IPS-18a (cell line): ENCODE measurements around the gene KREMEN2.
A peak's percentile ranks its signal among the peaks of the same experiment; 100 is the strongest.

Source experiments
- H3K27ac ChIP-seq: one replicate; pipeline ENCODE4 v1.5.1; 2013; ENCODE audit warnings: low read length
- H3K27me3 ChIP-seq: one replicate; pipeline ENCODE4 v1.6.1; 2013; ENCODE audit warnings: mild to moderate bottlenecking, low read length; ENCODE audit not compliant: control insufficient read depth, insufficient read depth
- H3K36me3 ChIP-seq: one replicate; pipeline ENCODE4 v1.6.1; 2013; ENCODE audit warnings: low read depth, low read length; ENCODE audit not compliant: control insufficient read depth
- H3K4me1 ChIP-seq: one replicate; pipeline ENCODE4 v1.6.1; 2013; ENCODE audit warnings: low read depth, low read length; ENCODE audit not compliant: control insufficient read depth
- H3K4me3 ChIP-seq: one replicate; pipeline ENCODE4 v1.5.1; 2013; ENCODE audit warnings: low read length
- H3K9ac ChIP-seq: one replicate; pipeline ENCODE4 v1.6.1; 2013; ENCODE audit warnings: mild to moderate bottlenecking, low read length, moderate library complexity
- H3K9me3 ChIP-seq: one replicate; pipeline ENCODE4 v1.6.1; 2013; ENCODE audit warnings: low read depth, low read length; ENCODE audit not compliant: control insufficient read depth

KREMEN2 gene

DNA sequence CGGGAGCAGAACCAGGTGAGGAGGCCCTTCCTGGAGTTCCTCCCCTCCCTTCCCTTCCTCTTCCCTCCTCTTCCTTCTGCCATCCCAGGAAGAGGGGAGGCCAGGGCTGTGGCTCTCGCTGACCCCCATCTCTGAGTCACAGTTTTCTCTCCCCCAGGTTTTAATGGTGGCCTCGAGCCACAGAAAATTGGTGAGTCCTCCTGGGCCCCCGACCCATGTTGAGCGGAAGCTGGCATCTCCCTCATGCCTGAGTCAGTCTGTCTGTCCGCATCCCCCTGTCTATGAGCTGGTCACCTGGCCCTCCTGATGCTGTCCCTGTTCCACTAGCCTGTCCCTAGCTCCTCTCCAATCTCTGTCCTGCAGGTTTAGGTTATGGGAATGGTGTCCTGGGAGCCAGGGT is 35.9 kb downstream of the KREMEN2 start:
- Histone ChIP-seq H3K4me1 (no peaks in the 10 kb centered on the region), H3K36me3 (no peaks in the 10 kb centered on the region), H3K27me3 (no peaks in the 10 kb centered on the region), H3K4me3 (no peak overlapping the region), H3K9me3 (no peaks in the 10 kb centered on the region), H3K27ac (no peak overlapping the region), H3K9ac (no peak overlapping the region)

- H3K36me3 ChIP-seq = no peaks in the 10 kb centered on the region
- no peaks in the 10 kb centered on the region for H3K9me3 ChIP-seq
- peaks cover under 1% of the 10 kb centered on the region for H3K4me1 ChIP-seq
- H3K27ac ChIP-seq = no peak overlapping the region
- H3K4me3 ChIP-seq = no peak overlapping the region
- no peaks in the 10 kb centered on the region for H3K27me3 ChIP-seq
- no peak overlapping the region for H3K9ac ChIP-seq
Observed at GRCh38 chr16:3000540-3000939, 36.5 kb downstream of the KREMEN2 start.

- peaks cover 6% of the 10 kb centered on the region for H3K4me1 ChIP-seq
- H3K27ac ChIP-seq = no peak overlapping the region
- H3K27me3 ChIP-seq = no peaks in the 10 kb centered on the region
- H3K9ac ChIP-seq = no peak overlapping the region
- no peaks in the 10 kb centered on the region for H3K36me3 ChIP-seq
- no peaks in the 10 kb centered on the region for H3K9me3 ChIP-seq
- H3K4me3 ChIP-seq = no peak overlapping the region
Observed at GRCh38 chr16:3001316-3001715, 37.2 kb downstream of the KREMEN2 start.

DNA sequence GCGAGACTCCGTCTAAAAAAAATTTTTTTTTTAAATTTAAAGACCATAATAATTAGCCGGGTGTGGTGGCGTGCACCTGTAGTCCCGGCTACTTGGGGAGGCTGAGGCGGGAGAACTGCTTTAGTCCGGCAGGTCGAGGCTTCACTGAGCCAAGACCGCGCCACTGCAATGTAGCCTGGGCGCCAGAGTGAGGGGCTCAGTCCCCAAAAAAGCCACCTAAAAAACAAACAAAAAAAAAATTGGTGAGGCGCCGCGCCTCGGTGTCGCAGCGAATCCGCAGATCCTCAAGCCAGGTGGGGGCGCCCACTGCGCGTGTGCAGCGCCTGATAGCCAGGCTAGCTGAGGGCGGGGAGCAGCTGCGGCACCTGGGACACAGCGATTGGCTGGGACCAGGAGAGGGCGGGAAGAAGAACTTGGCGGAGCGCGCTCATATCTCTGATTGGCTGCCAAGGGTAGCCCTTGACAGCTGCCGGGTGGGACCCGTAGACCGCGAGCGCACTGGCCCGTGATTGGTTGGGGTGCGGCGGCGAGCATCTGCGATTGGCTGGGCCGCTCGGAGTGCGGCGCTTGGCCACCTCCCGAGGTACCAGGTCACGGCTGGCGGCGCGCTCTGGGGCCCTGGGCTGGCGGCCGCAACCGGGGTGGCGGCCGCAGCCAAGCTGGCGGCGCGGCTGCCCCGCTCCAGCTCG is 39.7 kb downstream of the KREMEN2 start:
- H3K36me3 ChIP-seq = no peaks in the 10 kb centered on the region
- peaks cover 27% of the 10 kb centered on the region for H3K4me1 ChIP-seq
- no peaks in the 10 kb centered on the region for H3K9me3 ChIP-seq
- H3K27ac ChIP-seq = no peak overlapping the region
- H3K9ac ChIP-seq = no peak overlapping the region
- no peaks in the 10 kb centered on the region for H3K27me3 ChIP-seq
- no peak overlapping the region for H3K4me3 ChIP-seq

GRCh38 chr16:3004319-3004718 is 40.2 kb downstream of the KREMEN2 start:
- Histone ChIP-seq H3K36me3 (no peaks in the 10 kb centered on the region), H3K27ac (no peak overlapping the region), H3K9ac (no peak overlapping the region), H3K4me1 (peaks cover 33% of the 10 kb centered on the region), H3K27me3 (no peaks in the 10 kb centered on the region), H3K4me3 (no peak overlapping the region), H3K9me3 (no peaks in the 10 kb centered on the region)

GRCh38 chr16:3004781-3005284 is 40.8 kb downstream of the KREMEN2 start:
- peak overlapping the region; percentile 35 for H3K9ac ChIP-seq
- H3K36me3 ChIP-seq = no peaks in the 10 kb centered on the region
- H3K4me3 ChIP-seq = peak overlapping the region; percentile 64
- H3K27ac ChIP-seq = no peak overlapping the region
- H3K9me3 ChIP-seq = no peaks in the 10 kb centered on the region
- peaks cover 37% of the 10 kb centered on the region for H3K4me1 ChIP-seq
- no peaks in the 10 kb centered on the region for H3K27me3 ChIP-seq

GRCh38 chr16:3007059-3007956 is 43.2 kb downstream of the KREMEN2 start:
- Histone ChIP-seq H3K9me3 (no peaks in the 10 kb centered on the region), H3K36me3 (no peaks in the 10 kb centered on the region), H3K27ac (peak overlapping the region; percentile 99), H3K4me1 (peaks cover 43% of the 10 kb centered on the region), H3K4me3 (peak overlapping the region; percentile 61), H3K9ac (peak overlapping the region; percentile 86), H3K27me3 (peaks cover 5% of the 10 kb centered on the region)

GRCh38 chr16:3007957-3008689 is 44.0 kb downstream of the KREMEN2 start:
- Histone ChIP-seq H3K27me3 (peaks cover 11% of the 10 kb centered on the region), H3K4me1 (peaks cover 47% of the 10 kb centered on the region), H3K36me3 (no peaks in the 10 kb centered on the region), H3K27ac (peak overlapping the region; percentile 99), H3K4me3 (peak overlapping the region; percentile 61), H3K9ac (peak overlapping the region; percentile 86), H3K9me3 (no peaks in the 10 kb centered on the region)

DNA sequence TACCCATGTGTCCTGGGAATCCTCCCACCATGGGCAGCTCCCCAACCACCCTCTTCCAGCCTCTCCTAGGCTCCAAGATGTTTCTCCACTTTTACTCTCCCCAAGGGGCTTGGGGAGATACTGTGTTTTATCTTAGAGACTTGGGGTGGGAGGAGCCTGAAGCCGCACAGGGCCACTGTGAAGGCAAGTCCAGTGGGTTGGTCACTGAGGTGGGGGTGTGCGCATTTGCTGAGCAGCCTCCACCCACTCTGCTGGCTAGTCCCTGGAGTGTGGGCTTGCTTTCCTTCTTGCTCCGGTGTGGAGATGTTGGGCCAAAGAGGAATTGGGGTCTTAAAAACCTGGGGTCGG is 44.6 kb downstream of the KREMEN2 start:
- Histone ChIP-seq H3K9me3 (no peaks in the 10 kb centered on the region), H3K4me1 (peaks cover 48% of the 10 kb centered on the region), H3K4me3 (peak overlapping the region; percentile 42), H3K27me3 (peaks cover 11% of the 10 kb centered on the region), H3K9ac (peak overlapping the region; percentile 47), H3K27ac (peak overlapping the region; percentile 99), H3K36me3 (no peaks in the 10 kb centered on the region)

GRCh38 chr16:3009568-3010390 is 45.7 kb downstream of the KREMEN2 start:
- Histone ChIP-seq H3K9ac (peak overlapping the region; percentile 47), H3K27ac (peak overlapping the region; percentile 99), H3K4me1 (peaks cover 56% of the 10 kb centered on the region), H3K36me3 (peaks cover 4% of the 10 kb centered on the region), H3K27me3 (peaks cover 11% of the 10 kb centered on the region), H3K9me3 (no peaks in the 10 kb centered on the region), H3K4me3 (peak overlapping the region; percentile 42)
